RWPE1 (cell line): ENCODE measurements around the gene MEX3B.

Source experiments
- CTCF ChIA-PET: fragments of 350-600 bp; sonication (Branson Sonifier 250); formaldehyde crosslinking; extraction: SDS; loops from one replicate; lab custom pipeline; 2021; lab: Yijun Ruan, JAX
- POLR2A ChIA-PET: fragments of 400-600 bp; formaldehyde crosslinking; extraction: SDS; loops from one replicate; lab custom pipeline; 2020; ENCODE audit warnings: antibody characterized with exemption; ENCODE audit not compliant: low non-redundant PET; lab: Yijun Ruan, JAX
- DNase-seq: peaks from one replicate; pipeline ENCODE4 v3.0.0; 2012; ENCODE audit warnings: low spot score
- H3K27ac ChIP-seq: fragments of 450-650 bp; 2 replicates; pipeline ENCODE4 v1.5.1; 2017
- TF ChIP-seq, protein P1 (sequence below): fragments of 450-650 bp; conservative IDR thresholded peaks from 2 replicates; pipeline ENCODE4 v1.5.1; 2017; ENCODE audit warnings: low read depth, mild to moderate bottlenecking

The MEX3B gene

DNA sequence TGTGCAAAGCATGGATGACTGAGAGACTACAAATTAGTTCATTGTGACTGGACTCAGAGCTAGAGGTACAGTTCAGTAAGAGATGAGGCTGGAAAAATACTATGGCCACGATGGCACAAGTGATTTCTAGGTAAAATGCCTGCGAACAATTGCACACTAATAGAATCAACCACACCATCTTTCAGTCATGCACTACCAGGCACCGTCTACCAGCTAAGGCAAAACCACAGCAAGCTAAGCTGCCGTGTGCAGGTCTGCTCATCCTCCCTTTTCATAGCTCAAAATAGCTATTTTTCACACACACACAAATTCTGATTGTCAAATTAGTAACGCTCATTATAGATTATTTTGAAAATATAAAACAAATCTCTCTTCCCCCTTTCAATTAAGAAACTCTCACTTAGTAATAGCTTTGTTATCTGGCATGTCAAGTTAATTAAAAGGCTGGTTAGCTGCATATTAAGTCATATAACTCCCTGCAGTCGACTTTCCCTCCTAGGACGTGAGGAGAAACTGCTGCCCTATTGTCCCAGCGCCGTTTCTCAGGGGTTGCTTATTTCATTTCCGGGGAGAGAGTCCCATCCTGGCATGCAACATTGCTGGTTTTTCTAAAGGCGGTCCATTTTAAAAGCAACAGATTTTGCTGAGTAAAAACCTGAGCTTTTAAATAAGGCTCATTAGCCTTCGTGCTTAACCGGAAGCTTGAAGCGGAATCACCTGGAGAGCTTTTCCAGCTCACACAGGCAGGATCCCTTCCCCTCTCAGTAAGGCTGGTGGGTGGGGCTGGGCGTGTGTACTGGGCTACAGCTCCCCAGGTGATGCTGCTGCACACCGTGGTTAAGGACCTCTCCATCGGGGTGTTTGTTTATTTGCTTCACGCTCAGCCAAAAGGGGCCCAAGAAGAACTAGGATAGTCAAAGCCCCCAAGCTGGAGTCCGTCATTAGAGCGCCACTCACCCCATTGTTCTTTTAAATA lies 16.9 kb upstream of the MEX3B start:
- H3K27ac ChIP-seq, result no peak overlapping the region
- POLR2A ChIA-PET, result no interaction called here
- CTCF ChIA-PET, result interaction anchor here (1.4 kb wide), 1 partner anchor 46 kb away, joined by 3 read pairs; no protein-coding TSS in a partner anchor
- TF ChIP-seq, protein P1, sequence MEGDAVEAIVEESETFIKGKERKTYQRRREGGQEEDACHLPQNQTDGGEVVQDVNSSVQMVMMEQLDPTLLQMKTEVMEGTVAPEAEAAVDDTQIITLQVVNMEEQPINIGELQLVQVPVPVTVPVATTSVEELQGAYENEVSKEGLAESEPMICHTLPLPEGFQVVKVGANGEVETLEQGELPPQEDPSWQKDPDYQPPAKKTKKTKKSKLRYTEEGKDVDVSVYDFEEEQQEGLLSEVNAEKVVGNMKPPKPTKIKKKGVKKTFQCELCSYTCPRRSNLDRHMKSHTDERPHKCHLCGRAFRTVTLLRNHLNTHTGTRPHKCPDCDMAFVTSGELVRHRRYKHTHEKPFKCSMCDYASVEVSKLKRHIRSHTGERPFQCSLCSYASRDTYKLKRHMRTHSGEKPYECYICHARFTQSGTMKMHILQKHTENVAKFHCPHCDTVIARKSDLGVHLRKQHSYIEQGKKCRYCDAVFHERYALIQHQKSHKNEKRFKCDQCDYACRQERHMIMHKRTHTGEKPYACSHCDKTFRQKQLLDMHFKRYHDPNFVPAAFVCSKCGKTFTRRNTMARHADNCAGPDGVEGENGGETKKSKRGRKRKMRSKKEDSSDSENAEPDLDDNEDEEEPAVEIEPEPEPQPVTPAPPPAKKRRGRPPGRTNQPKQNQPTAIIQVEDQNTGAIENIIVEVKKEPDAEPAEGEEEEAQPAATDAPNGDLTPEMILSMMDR, result no peak
- DNase-seq, result no peak

DNA sequence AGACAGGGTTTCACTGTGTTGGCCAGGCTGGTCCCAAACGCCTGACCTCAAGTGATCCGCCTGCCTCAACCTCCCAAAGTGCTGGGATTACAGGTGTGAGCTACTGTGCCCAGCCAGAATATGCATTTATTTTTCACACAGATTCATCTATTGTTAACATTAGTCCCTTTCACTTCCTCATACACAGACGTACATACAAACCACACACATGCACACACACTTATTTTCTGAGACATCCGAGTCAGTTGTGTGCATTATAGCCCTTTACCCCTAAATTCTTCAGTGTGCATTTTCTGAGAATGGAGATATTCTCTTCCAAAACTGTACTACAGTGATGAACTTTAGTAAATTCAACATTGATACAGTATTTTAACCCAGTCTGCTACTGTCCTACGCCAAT lies 15.0 kb upstream of the MEX3B start:
- H3K27ac ChIP-seq, result no peak overlapping the region
- POLR2A ChIA-PET, result no interaction called here
- DNase-seq, result no peak
- TF ChIP-seq, protein P1, result no peak
- CTCF ChIA-PET, result interaction anchor here (0.6 kb wide), 1 partner anchor 124 kb away, joined by 3 read pairs; no protein-coding TSS in a partner anchor

DNA sequence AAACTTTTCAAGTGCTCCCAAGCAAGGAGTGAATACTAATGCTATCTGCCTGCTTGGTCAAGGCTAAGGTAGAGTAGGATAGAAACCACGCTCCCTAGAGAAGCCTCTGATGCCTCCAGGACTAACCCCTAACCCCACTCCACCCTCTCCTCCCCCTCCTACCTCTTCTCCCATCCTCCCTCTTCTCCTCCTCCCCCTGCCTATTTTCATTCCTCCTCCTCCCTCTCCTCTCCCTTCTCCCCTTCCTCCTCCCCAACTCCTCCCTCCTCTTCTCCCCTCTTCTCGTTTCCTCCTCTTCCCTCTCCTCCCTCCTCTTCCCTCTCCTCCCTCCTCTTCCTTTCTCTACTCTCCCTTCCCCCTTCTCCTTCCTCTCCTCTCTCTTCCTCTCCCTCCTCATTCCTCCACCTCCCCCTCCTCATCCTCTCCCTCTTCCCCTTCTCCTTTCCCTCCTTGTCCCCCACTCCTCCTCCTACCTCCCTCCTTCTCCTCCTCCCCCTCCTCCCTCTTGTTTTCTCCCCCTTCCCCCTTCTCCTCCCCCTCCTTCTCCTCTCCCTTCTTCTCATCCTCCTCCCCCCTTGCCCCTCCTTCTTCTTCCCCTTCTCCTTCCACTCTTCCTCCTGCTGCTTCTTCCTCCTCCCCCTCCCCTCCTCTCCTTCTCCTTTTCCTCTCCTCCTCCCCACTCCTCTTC lies 12.8 kb upstream of the MEX3B start:
- TF ChIP-seq, protein P1, result no peak

DNA sequence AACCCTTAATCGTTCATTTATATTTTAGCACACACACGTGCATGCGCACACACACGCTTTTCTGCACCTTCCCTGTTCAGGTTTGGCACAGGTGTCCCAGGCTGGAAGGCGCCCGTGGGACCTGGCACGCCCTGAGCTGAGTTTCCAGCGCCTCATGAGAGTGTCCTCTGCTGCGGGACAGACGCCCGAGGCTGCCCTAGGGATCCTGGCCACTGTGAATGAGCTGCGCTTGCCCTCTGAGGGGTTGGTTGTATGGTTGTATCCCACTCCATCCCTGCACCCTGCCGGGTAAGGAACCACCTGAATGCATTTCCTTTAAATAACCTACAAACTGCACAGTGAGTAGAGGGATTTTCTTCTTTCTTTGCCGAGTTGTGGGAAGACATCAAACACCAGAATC lies 12.2 kb upstream of the MEX3B start:
- H3K27ac ChIP-seq, result no peak overlapping the region
- CTCF ChIA-PET, result no interaction called here
- TF ChIP-seq, protein P1, result no peak

More for the DNA sequence above, 12.8 kb upstream of the MEX3B start:
- no peak for DNase-seq
- H3K27ac ChIP-seq, result no peak overlapping the region
- ChIA-PET CTCF (no interaction called here), POLR2A (no interaction called here)

DNA sequence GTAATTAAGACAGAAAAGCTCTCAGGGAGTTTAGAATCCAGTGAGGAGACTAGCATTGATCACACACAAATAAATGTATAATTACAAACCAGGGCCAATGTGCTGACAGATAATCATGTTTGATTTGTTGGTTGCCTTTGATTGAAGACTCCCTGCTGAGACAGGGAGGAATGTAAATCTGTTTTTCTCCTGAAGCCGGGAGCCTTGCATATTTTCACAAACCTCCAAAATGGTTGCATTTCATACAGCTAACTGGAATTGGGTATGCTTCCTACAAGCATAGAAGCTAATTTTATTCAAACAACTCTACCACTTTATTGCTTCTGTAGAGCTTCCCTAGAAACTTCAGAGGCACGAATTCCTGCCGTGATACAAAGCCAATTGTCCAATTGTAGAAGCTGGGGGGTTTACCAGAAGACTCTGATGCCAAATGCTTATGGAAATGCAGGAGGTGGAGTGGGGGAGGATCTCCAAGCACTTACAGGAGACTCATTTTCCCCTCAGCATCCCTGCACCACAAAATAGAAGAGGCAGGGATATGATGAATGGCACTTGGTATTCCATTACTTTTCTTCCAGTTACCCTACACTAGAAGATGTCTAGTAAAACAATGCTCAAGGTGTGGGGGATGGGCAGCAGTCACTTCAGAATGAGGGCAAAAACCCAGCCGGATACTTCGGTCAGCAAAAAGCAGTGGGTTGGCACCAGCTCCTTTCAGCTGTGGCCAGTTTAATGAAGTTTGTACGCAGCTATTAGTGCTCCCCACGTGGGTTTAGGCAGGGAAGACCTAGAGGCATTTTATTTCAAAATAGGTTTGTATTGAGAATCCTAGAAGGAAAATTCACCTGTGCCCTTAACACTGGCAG lies 11.4 kb upstream of the MEX3B start:
- no peak overlapping the region for H3K27ac ChIP-seq
- DNase-seq, result no peak
- POLR2A ChIA-PET, result no interaction called here
- CTCF ChIA-PET, result interaction anchor here (0.5 to 0.6 kb wide), 2 partner anchors 626 to 703 kb away, joined by 4 to 6 read pairs; no protein-coding TSS in a partner anchor
- TF ChIP-seq, protein P1, result no peak

More for the DNA sequence above, 12.2 kb upstream of the MEX3B start:
- DNase-seq, result no peak
- POLR2A ChIA-PET, result no interaction called here
